OCI-LY1 (cell line): Measurements from ENCODE around the gene TOMM6.

Experiments used
- CTCF ChIP-seq: fragments of 200-600 bp; sonication (generic), shearing (Covaris generic); IDR thresholded peaks from 2 replicates; pipeline ENCODE4 v1.5.1; 2017; ENCODE audit warnings: mild to moderate bottlenecking, antibody characterized with exemption, low read length, moderate library complexity, mixed read lengths
- EZH2 ChIP-seq: fragments of 200-600 bp; sonication (generic), shearing (Covaris generic); IDR thresholded peaks from 2 replicates; pipeline ENCODE4 v1.8.0; 2017; ENCODE audit warnings: borderline replicate concordance, mixed run types, mild to moderate bottlenecking, antibody characterized with exemption, low read length, moderate library complexity, mixed read lengths

- TF ChIP-seq CTCF (no peak), EZH2 (no peak)
These were observed 4.3 kb upstream of the TOMM6 start for GRCh38 chr6:41783106-41783780.
